ENCODE results near the gene PTPRZ1.

DNA sequence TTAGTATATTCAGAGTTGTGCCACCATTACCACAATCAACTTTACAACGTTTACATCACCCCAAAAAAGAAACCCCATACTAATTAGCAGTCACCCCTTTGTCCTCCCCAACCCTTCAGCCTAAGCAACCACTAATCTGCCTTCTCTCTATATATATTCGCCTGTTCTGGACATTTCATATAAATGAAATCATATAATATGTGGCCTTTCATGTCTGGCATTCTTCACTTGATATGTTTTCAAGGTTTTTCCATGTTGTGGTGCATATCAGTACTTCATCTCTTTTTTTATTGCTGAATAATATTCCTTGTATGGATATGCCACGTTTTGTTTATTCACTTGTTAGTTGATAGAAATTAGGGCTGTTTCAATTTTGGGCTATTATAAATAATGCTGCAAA lies 200.7 kb downstream of the PTPRZ1 start:
- TF ChIP-seq YY1 (IDR thresholded peaks at IDR 0.05; ENCODE audit: insufficient read depth, insufficient read length) (no peak), ZNF274 (IDR thresholded peaks at IDR 0.05; ENCODE audit: low read depth, low read length) (no peak)
